Measurements from ENCODE around the gene PHF21A.

- TF ChIP-seq DPF2 (IDR thresholded peaks at IDR 0.05) (no peak), CTCF (IDR thresholded peaks at IDR 0.05 in 2 of 3, conservative IDR thresholded peaks at IDR 0.05 in 1 of 3; ENCODE audit: control insufficient read depth in 2 of 3, extremely low read depth in 1 of 3, insufficient read depth in 1 of 3, low read depth in 3 of 3, low read length in 3 of 3) (0 out of 6 replicates have a peak, but pooled peaks of 1 of the 3 experiments have one; percentile 3), SRF (IDR thresholded peaks at IDR 0.05; ENCODE audit: low read depth in 2 of 2, low read length in 2 of 2) (no peak), CBX5 (IDR thresholded peaks at IDR 0.05; ENCODE audit: low read depth) (no peak), RELA (IDR thresholded peaks at IDR 0.05; ENCODE audit: borderline replicate concordance, partially characterized antibody) (no peak), TCF7 (IDR thresholded peaks at IDR 0.05; ENCODE audit: borderline replicate concordance) (no peak), SIX5 (IDR thresholded peaks at IDR 0.05; ENCODE audit: low read depth, low read length, severe bottlenecking) (no peak), GABPA (IDR thresholded peaks at IDR 0.05; ENCODE audit: low read depth) (no peak), CHD4 (IDR thresholded peaks at IDR 0.05) (no peak), USF1 (IDR thresholded peaks at IDR 0.05; ENCODE audit: borderline replicate concordance, extremely low read length, insufficient read depth, low read depth, low read length) (no peak), SPI1 (IDR thresholded peaks at IDR 0.05; ENCODE audit: borderline replicate concordance, insufficient read depth, low read depth, low read length) (no peak)
Measured at GRCh38 chr11:46160100-46160499, 38.8 kb upstream of the PHF21A start.

Measured in GM12878 (cell line).